Measurements from ENCODE around the gene SLPI.

SLPI gene

DNA sequence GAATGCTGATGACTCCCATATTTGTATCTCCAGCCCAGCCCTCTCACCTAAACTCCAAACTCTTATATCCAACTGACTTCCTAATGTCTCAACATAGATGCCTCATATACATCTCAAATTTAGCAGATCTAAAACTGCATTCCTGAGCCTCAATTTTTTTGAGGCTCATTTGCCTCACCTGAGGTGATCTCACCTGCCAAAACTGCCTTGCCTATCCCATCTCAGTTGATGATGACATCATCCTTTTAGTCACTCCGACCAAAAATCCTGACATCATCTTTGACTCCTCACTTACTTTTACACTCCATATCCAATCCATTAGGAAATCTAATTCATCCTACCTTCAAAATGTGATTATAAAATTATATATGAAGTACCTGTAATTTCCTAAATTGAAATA lies 25.6 kb upstream of the SLPI start:
- in situ Hi-C loops (cut with MboI; ENCODE audit: low sequenced_read_pairs, unreplicated experiment) = no loop called here
- no peak for DNase-seq (ENCODE audit: low spot score)
- TF ChIP-seq CTCF (IDR thresholded peaks at IDR 0.05; ENCODE audit: borderline replicate concordance, control extremely low read depth, extremely low read depth, insufficient read depth, missing control alignments) = no peak

GRCh38 chr20:45275338-45275737 lies 21.0 kb upstream of the SLPI start:
- no peak for TF ChIP-seq CTCF (IDR thresholded peaks at IDR 0.05; ENCODE audit: borderline replicate concordance, control extremely low read depth, extremely low read depth, insufficient read depth, missing control alignments)
- in situ Hi-C loops (cut with MboI; ENCODE audit: low sequenced_read_pairs, unreplicated experiment) = no loop called here
- DNase-seq (ENCODE audit: low spot score) = no peak

DNA sequence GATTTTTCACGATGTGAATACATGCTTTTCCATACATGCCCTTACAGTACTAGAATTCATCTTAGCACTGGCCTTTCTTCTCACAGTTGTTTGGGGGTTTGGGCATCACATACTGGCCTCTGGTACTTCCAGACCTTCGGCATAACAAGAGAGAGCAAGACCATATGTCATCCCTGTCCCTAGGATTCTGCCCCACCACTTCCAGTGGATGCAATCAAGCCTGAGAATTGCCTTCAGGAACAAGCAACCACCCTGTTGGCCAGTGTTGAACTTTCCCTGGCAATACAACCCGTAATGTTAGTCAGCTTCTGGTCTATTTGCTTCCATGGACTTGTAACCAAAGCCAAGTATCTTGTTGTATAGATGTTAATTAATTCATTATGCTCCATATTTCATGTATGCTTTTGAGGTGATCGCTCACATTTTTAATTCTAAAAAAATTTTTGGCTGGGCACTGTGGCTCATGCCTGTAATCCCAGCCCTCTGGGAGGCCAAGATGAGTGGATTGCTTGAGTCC lies 15.4 kb upstream of the SLPI start:
- in situ Hi-C loops (cut with MboI; ENCODE audit: low sequenced_read_pairs, unreplicated experiment) = no loop called here
- TF ChIP-seq CTCF (IDR thresholded peaks at IDR 0.05; ENCODE audit: borderline replicate concordance, control extremely low read depth, extremely low read depth, insufficient read depth, missing control alignments) = no peak
- no peak for DNase-seq (ENCODE audit: low spot score)

DNA sequence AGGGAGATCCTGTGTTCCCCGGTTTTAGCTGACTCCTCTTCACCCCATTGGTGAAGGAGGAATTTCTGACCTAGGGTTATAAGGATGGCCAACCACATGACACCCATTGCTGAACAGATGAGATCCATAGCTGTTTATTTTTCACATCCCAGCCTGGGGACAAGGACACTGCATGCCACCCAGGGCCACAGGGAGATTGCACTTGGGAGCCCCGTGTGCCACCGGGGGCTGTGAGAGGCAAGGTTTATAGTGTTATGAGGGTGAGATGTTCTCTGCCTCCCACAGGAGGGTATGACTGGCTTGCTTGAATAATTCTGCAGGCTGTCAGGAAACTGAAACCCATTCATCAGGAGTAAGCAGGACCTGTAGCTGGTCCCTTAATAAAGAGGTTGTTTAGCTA lies 14.7 kb upstream of the SLPI start:
- TF ChIP-seq CTCF (IDR thresholded peaks at IDR 0.05; ENCODE audit: borderline replicate concordance, control extremely low read depth, extremely low read depth, insufficient read depth, missing control alignments) = no peak
- no peak for DNase-seq (ENCODE audit: low spot score)
- in situ Hi-C loops (cut with MboI; ENCODE audit: low sequenced_read_pairs, unreplicated experiment) = no loop called here

DNA sequence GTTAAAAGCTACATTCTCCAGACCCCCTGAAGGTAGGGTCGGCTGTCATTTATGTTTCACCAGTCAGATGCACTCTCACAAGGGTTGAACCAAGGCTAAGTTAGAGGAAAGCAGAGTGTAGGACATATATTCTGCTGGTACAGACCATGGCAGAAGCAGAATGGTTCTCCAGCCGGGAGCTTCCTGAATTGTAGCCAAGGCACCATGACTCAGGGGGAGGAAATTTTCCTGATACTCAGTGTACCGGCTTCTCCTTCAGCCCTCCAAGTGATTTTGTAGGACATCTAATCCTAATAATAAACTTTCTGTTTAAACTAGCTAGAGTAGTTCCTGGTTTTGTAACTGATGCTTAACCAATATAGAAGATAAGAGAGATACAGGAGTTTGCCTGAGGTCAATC lies 14.2 kb upstream of the SLPI start:
- in situ Hi-C loops (cut with MboI; ENCODE audit: low sequenced_read_pairs, unreplicated experiment) = no loop called here

DNA sequence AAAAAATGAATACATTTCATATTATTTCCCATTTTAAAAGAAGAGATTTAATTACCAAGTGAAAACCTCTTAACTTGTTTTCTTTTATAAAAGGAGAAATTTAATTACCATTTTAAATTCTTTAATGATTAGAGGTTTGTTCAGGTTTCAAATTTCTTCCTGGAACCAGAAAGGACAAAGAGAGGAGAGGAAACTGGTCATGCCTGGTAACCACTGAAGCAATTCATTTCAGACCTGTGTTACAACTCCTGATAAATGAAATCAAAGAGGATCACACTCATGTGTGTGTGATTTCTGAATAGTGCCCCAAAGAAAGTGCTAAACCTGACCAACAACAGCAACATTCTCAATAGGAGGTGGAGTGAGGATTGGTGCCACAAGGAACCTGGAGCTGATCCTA lies 12.6 kb upstream of the SLPI start:
- no peak for DNase-seq (ENCODE audit: low spot score)
- in situ Hi-C loops (cut with MboI; ENCODE audit: low sequenced_read_pairs, unreplicated experiment) = no loop called here
- TF ChIP-seq CTCF (IDR thresholded peaks at IDR 0.05; ENCODE audit: borderline replicate concordance, control extremely low read depth, extremely low read depth, insufficient read depth, missing control alignments) = no peak

More for the DNA sequence above, 14.2 kb upstream of the SLPI start:
- no peak for TF ChIP-seq CTCF (IDR thresholded peaks at IDR 0.05; ENCODE audit: borderline replicate concordance, control extremely low read depth, extremely low read depth, insufficient read depth, missing control alignments)
- no peak for DNase-seq (ENCODE audit: low spot score)

All from GM13976 (cell line).